Gastrocnemius medialis (tissue), 4 donors: ENCODE measurements around the gene POLR3A.

Source experiments
- CTCF ChIP-seq, 5 experiments: fragments of 450-650 bp in 3 of 5; fragments of 200-600 bp in 2 of 5; sonication (generic) in 2 of 5; IDR thresholded peaks in 4 of 5; conservative IDR thresholded peaks in 1 of 5; 1 replicate in 4 of 5; 2 replicates in 1 of 5; pipeline ENCODE4 v1.5.1; 2016 to 2019; ENCODE audit warnings: antibody characterized with exemption in 5 of 5, mild to moderate bottlenecking in 3 of 5, moderate library complexity in 3 of 5
- POLR2A ChIP-seq, 2 donors: fragments of 450-650 bp; IDR thresholded peaks; one replicate each; pipeline ENCODE4 v1.6.1; 2017; ENCODE audit warnings: antibody characterized with exemption in 2 of 2, mild to moderate bottlenecking in 2 of 2, moderate library complexity in 2 of 2

- TF ChIP-seq CTCF (IDR thresholded peaks at IDR 0.05 in 4 of 5, conservative IDR thresholded peaks at IDR 0.05 in 1 of 5) (no peak), POLR2A (IDR thresholded peaks at IDR 0.05) (no peak)
Observed at GRCh38 chr10:77932016-77932715, 97.1 kb downstream of the POLR3A start.
